T-helper 17 cell (primary cell): ENCODE measurements around the gene MICAL2. TPM values are rescaled to one million over a fixed set of nuclear protein-coding genes. Genes with fewer than 3 reads are reported as not detected.
A peak's percentile ranks its signal among the peaks of the same experiment; 100 is the strongest.

Experiments used
- ATAC-seq: fragments of 150-1000 bp; cut with Tn5 transposase; 2 replicates; pipeline ENCODE4 v1.10.0; 2021; ENCODE audit warnings: mild to moderate bottlenecking, moderate library complexity
- DNase-seq, 3 donors: peaks; one replicate each; pipeline versions ENCODE4 v3.0.0 to v3.0.0-alpha.2; 2020 to 2021
- H3K9me3 ChIP-seq: one replicate; pipeline ENCODE4 v1.7.0; 2013; ENCODE audit warnings: low read length, mild to moderate bottlenecking; ENCODE audit not compliant: control insufficient read depth, poor library complexity, severe bottlenecking
- H3K27ac Mint-ChIP-seq: one replicate; pipeline ENCODE4 v1.8.0; 2022; ENCODE audit warnings: mild to moderate bottlenecking, moderate library complexity, mixed read lengths
- H3K27me3 Mint-ChIP-seq: one replicate; pipeline ENCODE4 v1.8.0; 2022; ENCODE audit warnings: mixed read lengths
- H3K36me3 Mint-ChIP-seq: one replicate; pipeline ENCODE4 v1.8.0; 2022; ENCODE audit warnings: low read depth, mixed read lengths
- H3K4me1 Mint-ChIP-seq: one replicate; pipeline ENCODE4 v1.8.0; 2022; ENCODE audit warnings: mild to moderate bottlenecking, mixed read lengths
- H3K4me3 Mint-ChIP-seq: one replicate; pipeline ENCODE4 v1.8.0; 2022; ENCODE audit warnings: mild to moderate bottlenecking, moderate library complexity, mixed read lengths
- total RNA-seq, 4 donors: library from RNA in 2 of 4; stranded (reverse) in 2 of 4; gene quantifications; one replicate each; pipeline ENCODE4 v1.2.3 and lab custom pipeline; 2022 to 2026

Gene MICAL2
- total RNA-seq, 2 donors from 2014 or later: 52.0 to 66.9 TPM

DNA sequence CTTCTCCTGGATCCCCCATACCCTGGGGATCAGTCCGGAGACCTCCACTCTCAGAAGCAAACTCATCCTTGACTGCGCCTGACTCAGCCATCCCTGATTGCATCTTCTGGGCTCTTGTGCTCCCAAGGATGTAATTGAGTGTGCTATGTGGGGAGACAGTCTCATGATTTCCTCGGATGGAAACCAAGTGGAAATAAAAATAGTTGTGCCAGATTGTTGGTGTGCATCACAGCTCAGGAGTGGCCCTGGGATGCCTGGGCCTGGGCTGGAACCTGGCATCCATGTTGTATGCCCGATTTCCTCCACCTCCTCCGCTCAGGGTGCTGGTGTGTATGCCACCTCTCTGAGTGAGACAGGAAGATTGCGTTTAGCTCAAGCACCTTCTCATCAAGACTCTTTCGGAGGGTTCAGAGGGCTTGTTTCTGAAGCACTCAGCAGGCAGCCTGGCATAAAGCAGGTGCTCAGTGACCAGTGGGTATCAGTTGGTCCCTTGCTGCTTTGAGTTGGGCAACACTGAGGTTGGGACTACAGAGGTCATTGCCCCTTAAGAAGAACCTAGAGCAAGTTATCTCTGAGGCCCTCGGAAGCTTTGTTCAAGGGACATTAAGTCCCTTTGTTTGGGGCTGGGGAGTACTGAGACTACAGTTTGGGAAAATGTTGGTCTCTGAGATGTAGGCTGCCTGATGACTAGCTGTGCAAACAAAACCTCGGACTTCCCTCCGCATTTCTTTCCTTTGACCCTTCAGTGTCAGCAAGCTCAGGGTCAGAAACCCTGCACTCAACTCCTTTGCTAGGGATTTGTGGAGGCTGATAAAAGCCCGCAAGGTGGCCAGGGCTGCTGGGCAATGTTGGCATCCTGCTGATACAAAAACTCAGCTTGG lies 24.8 kb upstream of the MICAL2 start:
- Mint-ChIP-seq H3K27ac (peak overlapping the region; percentile 85), H3K36me3 (no peaks in the 10 kb centered on the region), H3K4me1 (peaks cover 43% of the 10 kb centered on the region), H3K4me3 (peak overlapping the region; percentile 77), H3K27me3 (no peaks in the 10 kb centered on the region)
- DNase-seq (no peak), ATAC-seq (no peak)
- no peaks in the 10 kb centered on the region for H3K9me3 ChIP-seq

DNA sequence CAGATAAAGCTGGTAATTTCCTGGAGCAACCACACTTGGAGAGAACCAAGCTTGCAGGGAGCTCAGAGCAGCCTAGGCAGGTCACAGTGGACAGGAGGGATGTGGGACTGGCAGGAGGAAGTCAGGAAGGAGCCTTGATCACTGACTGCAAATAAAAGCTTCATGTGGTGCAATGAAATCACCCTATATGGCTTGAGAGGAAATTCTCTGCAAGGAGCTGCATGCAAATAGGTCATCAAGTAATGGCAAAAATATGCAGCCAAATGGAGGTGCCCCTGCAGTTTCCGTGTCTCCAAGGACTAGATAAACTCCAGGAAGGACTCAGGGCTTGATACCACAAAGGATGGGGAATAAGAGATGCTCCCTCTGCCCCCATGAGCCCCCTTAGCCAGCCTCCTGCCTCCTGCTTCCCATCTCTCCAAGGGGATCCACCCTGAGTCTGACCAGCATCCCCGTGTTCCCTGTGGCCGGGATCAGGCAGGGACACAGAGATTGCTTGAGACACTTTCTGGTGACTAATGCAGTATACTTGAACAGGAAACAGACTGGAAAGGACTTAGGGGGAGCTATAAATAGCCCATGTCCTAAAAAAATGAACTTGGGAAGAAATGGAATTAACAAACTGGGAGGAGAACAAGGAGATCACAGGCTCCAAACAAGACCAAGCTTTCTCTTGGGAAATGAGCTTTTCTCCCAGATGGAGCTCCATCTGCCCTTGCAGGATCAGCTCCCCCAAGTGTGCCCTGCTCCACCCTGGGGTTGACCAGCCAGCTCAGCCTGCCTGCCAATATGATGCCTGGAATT lies 23.9 kb upstream of the MICAL2 start:
- DNase-seq: no peak
- H3K27ac Mint-ChIP-seq: peak overlapping the region; percentile 85
- H3K4me1 Mint-ChIP-seq: peaks cover 46% of the 10 kb centered on the region
- peak overlapping the region; percentile 77 for H3K4me3 Mint-ChIP-seq
- no peaks in the 10 kb centered on the region for H3K9me3 ChIP-seq
- ATAC-seq: no peak
- H3K27me3 Mint-ChIP-seq: no peaks in the 10 kb centered on the region
- H3K36me3 Mint-ChIP-seq: no peaks in the 10 kb centered on the region

DNA sequence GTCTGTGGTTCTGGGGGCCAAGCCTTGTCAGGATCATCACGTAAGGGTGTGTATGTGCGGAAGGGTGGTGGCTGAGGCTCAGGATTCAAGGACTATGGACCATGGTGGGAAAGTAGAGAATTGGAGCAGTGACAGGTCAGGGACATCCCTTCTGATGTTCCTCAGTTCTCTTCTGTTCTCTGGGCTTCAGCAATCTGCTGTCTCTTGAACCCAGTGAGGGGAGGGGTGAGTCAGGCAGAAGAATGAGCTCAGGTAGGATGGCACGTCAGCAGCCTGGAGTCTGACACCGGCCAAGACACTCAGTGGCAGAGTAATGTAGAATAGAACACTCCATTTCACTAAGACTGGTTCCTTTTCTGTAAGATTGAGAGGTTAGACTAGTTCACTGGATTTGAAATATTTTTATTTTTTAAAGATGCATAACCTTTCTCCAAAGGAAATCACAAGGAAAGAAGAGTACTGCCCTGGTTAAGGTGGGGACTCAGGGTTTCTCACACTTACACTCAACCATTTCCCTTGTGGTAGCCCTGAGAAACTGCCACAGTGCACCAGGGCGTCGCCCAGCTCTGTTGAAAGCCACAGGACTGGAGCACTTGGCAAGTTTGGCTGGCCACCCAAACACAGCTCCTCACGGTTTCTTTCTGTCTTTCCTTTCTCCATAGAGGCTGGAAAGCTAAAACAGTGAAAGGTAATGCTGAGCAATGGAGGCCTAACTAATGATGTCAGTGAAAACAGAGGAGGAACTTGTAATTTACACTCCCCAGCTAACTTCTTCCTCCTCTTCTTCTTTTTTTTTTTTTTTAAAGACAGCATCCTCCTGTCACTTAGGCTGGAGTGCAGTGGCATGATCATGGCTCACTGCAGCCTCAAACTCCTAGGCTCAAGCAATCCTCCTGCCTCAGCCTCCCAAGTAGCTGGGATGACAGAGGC lies 23.1 kb upstream of the MICAL2 start:
- peak; percentile 91 for ATAC-seq
- peak overlapping the region; percentile 85 for H3K27ac Mint-ChIP-seq

DNA sequence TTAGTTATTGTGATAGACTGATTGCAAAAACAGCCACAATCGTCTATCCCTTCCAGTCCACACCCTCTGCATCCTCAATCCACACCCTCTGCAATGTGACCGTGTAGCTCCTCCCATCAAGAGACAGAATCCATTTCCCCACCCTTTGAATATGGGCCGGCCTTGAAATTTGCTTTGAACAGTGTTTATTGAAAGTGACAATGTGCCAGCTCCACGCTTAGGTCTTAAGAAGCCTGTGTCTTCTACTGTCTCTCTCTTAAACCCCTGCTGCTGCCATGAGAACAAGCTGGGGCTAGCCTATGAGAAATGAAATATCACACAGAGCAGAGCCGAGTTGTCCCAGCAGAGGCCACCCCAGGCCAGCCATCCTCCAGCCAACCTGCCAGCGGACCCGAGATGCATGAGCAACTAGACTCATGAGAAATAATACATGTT lies 22.3 kb upstream of the MICAL2 start:
- no peaks in the 10 kb centered on the region for H3K36me3 Mint-ChIP-seq
- ATAC-seq (peak; percentile 41), DNase-seq (no peak)
- no peaks in the 10 kb centered on the region for H3K27me3 Mint-ChIP-seq
- H3K9me3 ChIP-seq: no peaks in the 10 kb centered on the region
- H3K4me3 Mint-ChIP-seq: peak overlapping the region; percentile 86
- H3K4me1 Mint-ChIP-seq: peaks cover 51% of the 10 kb centered on the region
- H3K27ac Mint-ChIP-seq: peak overlapping the region; percentile 85

More for the DNA sequence above, 23.1 kb upstream of the MICAL2 start:
- H3K9me3 ChIP-seq: no peaks in the 10 kb centered on the region
- Mint-ChIP-seq H3K36me3 (no peaks in the 10 kb centered on the region), H3K4me3 (peak overlapping the region; percentile 86), H3K27me3 (no peaks in the 10 kb centered on the region), H3K4me1 (peaks cover 51% of the 10 kb centered on the region)
- DNase-seq: peak in 1 of 3 donors; percentile 24

DNA sequence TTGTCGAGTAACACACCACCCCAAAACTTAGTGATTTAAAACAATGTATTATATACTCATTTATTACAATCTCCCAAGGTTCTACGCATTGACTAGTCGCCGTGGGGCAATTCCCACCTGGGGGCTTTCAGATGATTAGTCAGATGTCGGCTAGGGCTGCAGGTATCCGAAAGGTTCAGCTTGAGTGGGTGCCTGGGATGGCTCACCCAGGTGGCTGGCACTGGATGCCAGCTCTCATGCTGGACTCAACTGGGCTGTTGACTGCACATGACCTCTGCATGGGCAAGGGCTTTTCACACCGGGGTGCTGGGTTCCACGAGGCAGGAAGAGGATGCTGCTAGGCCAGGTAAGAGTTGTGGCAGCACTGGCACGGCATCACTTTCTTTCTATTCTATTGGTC lies 21.9 kb upstream of the MICAL2 start:
- Mint-ChIP-seq H3K36me3 (no peaks in the 10 kb centered on the region), H3K27ac (peak overlapping the region; percentile 85), H3K4me3 (peak overlapping the region; percentile 46), H3K4me1 (peaks cover 51% of the 10 kb centered on the region), H3K27me3 (no peaks in the 10 kb centered on the region)
- DNase-seq (no peak), ATAC-seq (no peak)
- no peaks in the 10 kb centered on the region for H3K9me3 ChIP-seq

DNA sequence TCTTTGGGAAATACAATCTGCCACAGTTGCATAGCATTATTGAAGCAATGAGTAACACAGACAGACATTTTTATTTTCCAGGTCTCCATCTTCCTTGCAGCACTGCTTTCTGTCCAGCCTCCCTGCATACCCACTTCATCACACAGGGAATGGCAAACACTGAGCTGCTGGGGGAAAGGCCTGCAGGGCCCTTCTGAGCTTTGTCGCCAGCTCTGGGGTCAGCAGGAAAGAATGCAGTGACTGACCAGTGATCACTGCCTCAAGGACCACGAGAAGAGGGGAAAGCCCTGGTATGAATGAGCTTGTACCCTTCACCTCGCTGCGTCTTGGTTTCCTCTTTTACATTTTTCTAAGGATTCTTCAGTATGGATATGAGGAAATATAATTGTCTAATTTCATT lies 21.3 kb upstream of the MICAL2 start:
- ATAC-seq (no peak), DNase-seq (no peak)
- H3K36me3 Mint-ChIP-seq: no peaks in the 10 kb centered on the region
- no peak overlapping the region for H3K4me3 Mint-ChIP-seq
- H3K27ac Mint-ChIP-seq: peak overlapping the region; percentile 85
- H3K9me3 ChIP-seq: no peaks in the 10 kb centered on the region
- H3K27me3 Mint-ChIP-seq: no peaks in the 10 kb centered on the region
- peaks cover 54% of the 10 kb centered on the region for H3K4me1 Mint-ChIP-seq

DNA sequence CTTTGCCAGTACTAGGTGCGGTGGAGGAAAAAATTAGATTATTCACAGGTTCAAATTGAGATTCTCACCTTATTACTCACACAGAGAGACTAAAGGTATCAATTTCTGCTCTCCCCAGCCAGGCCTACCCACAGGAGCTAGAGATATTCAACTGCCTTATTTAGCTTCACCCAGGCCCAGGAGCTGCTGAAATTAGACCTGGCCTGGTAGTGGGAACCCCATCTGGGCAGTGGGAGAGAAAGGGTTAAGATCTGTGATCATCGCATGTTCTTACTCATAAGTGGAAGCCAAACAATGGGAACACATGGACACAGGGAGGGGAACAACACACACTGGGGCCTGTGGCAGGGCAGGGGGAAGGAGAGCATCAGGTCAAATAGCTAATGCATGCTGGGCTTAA lies 20.9 kb upstream of the MICAL2 start:
- H3K9me3 ChIP-seq: no peaks in the 10 kb centered on the region
- Mint-ChIP-seq H3K36me3 (no peaks in the 10 kb centered on the region), H3K4me3 (peak overlapping the region; percentile 12), H3K27ac (peak overlapping the region; percentile 85), H3K27me3 (no peaks in the 10 kb centered on the region), H3K4me1 (peaks cover 55% of the 10 kb centered on the region)
- no peak for ATAC-seq
- DNase-seq: no peak

DNA sequence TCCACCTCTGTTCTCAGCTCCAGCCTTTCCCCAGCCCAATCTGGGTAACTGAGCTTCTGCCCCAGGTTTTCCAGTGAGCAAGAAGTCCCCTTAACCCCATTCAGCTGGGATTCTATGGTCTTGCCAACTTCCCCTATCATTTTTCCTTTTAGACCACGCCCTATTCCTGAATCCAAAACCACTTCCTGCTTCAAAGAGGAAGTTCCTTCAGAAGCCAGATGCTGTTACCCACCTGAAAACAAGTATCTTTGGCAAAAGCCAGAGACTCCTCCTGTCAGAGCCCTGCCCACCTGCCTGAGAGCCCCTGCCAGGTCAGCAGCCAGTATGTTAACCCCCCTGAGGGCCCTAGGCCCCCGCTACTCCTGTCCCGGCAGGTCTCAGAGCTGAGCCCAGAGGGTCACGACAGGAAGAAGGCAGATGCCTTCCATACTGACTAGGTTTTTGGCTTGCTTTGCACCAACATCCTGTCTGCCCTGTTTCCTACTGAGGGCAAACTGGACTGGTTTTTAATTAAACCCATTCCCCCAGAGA lies 20.3 kb upstream of the MICAL2 start:
- ATAC-seq (no peak), DNase-seq (no peak)
- no peaks in the 10 kb centered on the region for H3K9me3 ChIP-seq
- H3K27ac Mint-ChIP-seq: peak overlapping the region; percentile 84
- peak overlapping the region; percentile 67 for H3K4me3 Mint-ChIP-seq
- H3K36me3 Mint-ChIP-seq: no peaks in the 10 kb centered on the region
- H3K4me1 Mint-ChIP-seq: peaks cover 55% of the 10 kb centered on the region
- no peaks in the 10 kb centered on the region for H3K27me3 Mint-ChIP-seq

DNA sequence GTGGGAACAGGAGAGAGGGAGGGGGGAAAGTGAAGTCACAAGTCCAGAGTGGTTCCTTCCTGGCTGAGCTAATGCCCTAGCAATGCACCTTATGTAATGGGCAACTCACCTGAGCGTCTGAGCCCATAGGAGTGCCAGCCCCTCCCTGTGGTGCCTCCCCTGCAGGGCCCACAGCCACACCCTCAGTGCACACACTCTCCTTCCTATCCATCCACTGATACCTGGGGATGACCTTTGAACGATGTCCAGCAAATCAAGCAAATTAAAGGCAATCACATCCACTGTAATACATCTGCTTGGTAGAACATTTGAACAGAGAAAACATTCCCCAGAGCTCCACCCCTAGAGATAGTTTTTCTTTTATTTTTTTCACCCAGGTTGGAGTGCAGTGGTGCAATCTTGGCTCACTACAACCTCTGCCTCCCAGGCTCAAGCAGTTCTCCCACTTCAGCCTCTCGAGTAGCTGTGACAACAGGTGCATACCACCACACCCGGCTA lies 19.6 kb upstream of the MICAL2 start:
- Mint-ChIP-seq H3K27me3 (no peaks in the 10 kb centered on the region), H3K36me3 (peaks cover 3% of the 10 kb centered on the region), H3K4me1 (peaks cover 51% of the 10 kb centered on the region), H3K27ac (peak overlapping the region; percentile 84), H3K4me3 (no peak overlapping the region)
- H3K9me3 ChIP-seq: no peaks in the 10 kb centered on the region
- no peak for DNase-seq
- ATAC-seq: no peak

DNA sequence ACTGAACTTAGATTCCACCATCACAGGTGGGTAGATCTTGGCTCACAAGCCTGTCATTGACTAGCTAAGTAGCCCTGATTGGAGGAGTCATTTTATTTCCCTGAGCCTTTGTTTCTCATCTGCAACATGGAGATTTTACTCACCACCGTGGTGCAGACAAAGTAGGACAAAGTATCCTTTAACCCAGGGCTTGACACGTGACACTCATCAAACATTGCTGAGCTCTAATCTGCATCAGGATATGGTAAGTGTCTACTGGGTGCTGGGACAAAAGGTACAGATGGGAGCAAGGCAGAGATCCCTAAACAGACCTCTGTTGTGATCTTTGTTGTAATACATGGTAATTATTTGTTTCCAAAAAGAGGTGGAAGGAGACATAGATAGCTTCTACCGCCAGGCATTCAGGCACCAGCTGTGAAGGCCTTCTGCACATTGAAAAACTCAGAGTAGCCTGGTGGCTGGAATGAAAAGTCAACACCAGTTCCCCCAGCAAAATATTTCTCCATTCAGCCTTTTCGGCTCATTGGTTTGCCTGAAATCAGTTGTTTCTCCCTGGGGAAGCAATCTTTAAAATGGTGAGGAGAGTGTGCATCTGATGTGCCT lies 18.3 kb upstream of the MICAL2 start:
- Mint-ChIP-seq H3K36me3 (peaks cover 3% of the 10 kb centered on the region), H3K27ac (peak overlapping the region; percentile 59), H3K4me3 (no peak overlapping the region), H3K27me3 (no peaks in the 10 kb centered on the region), H3K4me1 (peaks cover 40% of the 10 kb centered on the region)
- H3K9me3 ChIP-seq: no peaks in the 10 kb centered on the region
- ATAC-seq (no peak), DNase-seq (no peak)

DNA sequence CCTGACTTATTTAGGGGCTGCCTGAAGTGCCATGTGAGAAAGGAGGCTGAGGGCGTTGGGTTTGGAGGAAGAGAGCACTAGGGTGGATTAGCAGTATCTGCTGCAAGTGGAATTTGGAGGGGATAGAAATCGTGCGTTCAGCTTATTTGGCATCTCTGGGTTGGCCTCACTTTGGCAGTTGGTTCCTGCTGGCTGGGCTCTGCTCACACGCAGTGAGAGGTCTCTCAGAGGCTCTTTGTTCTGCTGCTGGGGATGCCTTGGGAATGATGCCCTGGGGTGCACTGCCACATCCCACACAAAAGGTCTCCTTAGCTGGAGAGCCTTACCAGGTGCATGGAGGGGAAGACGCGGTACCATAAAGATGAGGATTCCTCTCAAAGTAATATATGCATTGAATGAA lies 17.7 kb upstream of the MICAL2 start:
- DNase-seq: no peak
- Mint-ChIP-seq H3K27me3 (no peaks in the 10 kb centered on the region), H3K4me3 (no peak overlapping the region), H3K36me3 (peaks cover 3% of the 10 kb centered on the region), H3K4me1 (peaks cover 37% of the 10 kb centered on the region), H3K27ac (no peak overlapping the region)
- ATAC-seq: no peak
- H3K9me3 ChIP-seq: no peaks in the 10 kb centered on the region
